HepG2 (cell line): Measurements from ENCODE around the gene PPME1. TPM values are rescaled to one million over a fixed set of nuclear protein-coding genes. Genes with fewer than 3 reads are reported as not detected.

Source experiments
- CHCHD3 ChIP-seq: sonication (generic); formaldehyde crosslinking; IDR thresholded peaks from 2 replicates; pipeline ENCODE4 v1.8.0; 2022; ENCODE audit warnings: mild to moderate bottlenecking, missing genetic modification reagents, moderate library complexity
- HMGXB3 ChIP-seq: sonication (generic); formaldehyde crosslinking; IDR thresholded peaks from 2 replicates; pipeline ENCODE4 v1.4.0; 2020; ENCODE audit warnings: missing genetic modification reagents, borderline replicate concordance
- HNRNPH1 ChIP-seq: fragments of 200-400 bp; formaldehyde crosslinking; optimal IDR thresholded peaks from 2 replicates; pipeline ENCODE3; 2017; ENCODE audit warnings: mild to moderate bottlenecking, low read depth, low read length
- IKZF1 ChIP-seq: fragments of 450-650 bp; IDR thresholded peaks from 2 replicates; pipeline ENCODE4 v1.7.1; 2016
- ISX ChIP-seq: sonication (generic); formaldehyde crosslinking; conservative IDR thresholded peaks from 2 replicates; pipeline ENCODE4 v1.5.0; 2020; ENCODE audit warnings: missing genetic modification reagents
- POGZ ChIP-seq: sonication (generic); formaldehyde crosslinking; IDR thresholded peaks from 2 replicates; pipeline ENCODE4 v1.4.0; 2020; ENCODE audit warnings: mild to moderate bottlenecking, missing genetic modification reagents
- ZBTB21 ChIP-seq: sonication (generic); formaldehyde crosslinking; IDR thresholded peaks from 2 replicates; pipeline ENCODE4 v1.4.0; 2020; ENCODE audit warnings: missing genetic modification reagents
- ZFP82 ChIP-seq: sonication (generic); formaldehyde crosslinking; IDR thresholded peaks from 2 replicates; pipeline ENCODE4 v1.5.1; 2020; ENCODE audit warnings: mild to moderate bottlenecking, missing genetic modification reagents, borderline replicate concordance
- ZFY ChIP-seq: sonication (generic); formaldehyde crosslinking; IDR thresholded peaks from 2 replicates; pipeline ENCODE4 v1.4.0; 2020; ENCODE audit warnings: missing genetic modification reagents
- ZNF12 ChIP-seq: sonication (generic); formaldehyde crosslinking; IDR thresholded peaks from 2 replicates; pipeline ENCODE4 v1.5.0; 2020; ENCODE audit warnings: missing genetic modification reagents
- ZNF142 ChIP-seq: sonication (generic); formaldehyde crosslinking; IDR thresholded peaks from 2 replicates; pipeline ENCODE4 v1.4.0; 2020; ENCODE audit warnings: missing genetic modification reagents
- ZNF20 ChIP-seq: sonication (generic); formaldehyde crosslinking; IDR thresholded peaks from 2 replicates; pipeline ENCODE4 v1.4.0; 2020; ENCODE audit warnings: mild to moderate bottlenecking, moderate library complexity, missing genetic modification reagents
- ZNF205 ChIP-seq: IDR thresholded peaks from 2 replicates; pipeline ENCODE4 v1.6.1; 2018; ENCODE audit warnings: missing biosample characterization, missing genetic modification reagents
- ZNF232 ChIP-seq: sonication (generic); formaldehyde crosslinking; IDR thresholded peaks from 2 replicates; pipeline ENCODE4 v1.4.0; 2020; ENCODE audit warnings: missing genetic modification reagents, borderline replicate concordance
- ZNF619 ChIP-seq: sonication (generic); formaldehyde crosslinking; IDR thresholded peaks from 2 replicates; pipeline ENCODE4 v1.4.0; 2020; ENCODE audit warnings: mild to moderate bottlenecking, missing genetic modification reagents
- ZNF660 ChIP-seq: sonication (generic); formaldehyde crosslinking; IDR thresholded peaks from 2 replicates; pipeline ENCODE4 v1.5.1; 2020; ENCODE audit warnings: mild to moderate bottlenecking, low read depth, missing genetic modification reagents, borderline replicate concordance
- ZNF784 ChIP-seq: sonication (generic); formaldehyde crosslinking; IDR thresholded peaks from 2 replicates; pipeline ENCODE4 v1.5.1; 2020; ENCODE audit warnings: missing genetic modification reagents, mild to moderate bottlenecking, borderline replicate concordance
- ZNF792 ChIP-seq: IDR thresholded peaks from 2 replicates; pipeline ENCODE4 v1.6.1; 2016
- ZSCAN29 ChIP-seq: sonication (generic); formaldehyde crosslinking; conservative IDR thresholded peaks from 2 replicates; pipeline ENCODE4 v1.4.0; 2020; ENCODE audit warnings: mild to moderate bottlenecking, missing genetic modification reagents
- polyA plus RNA-seq, 8 experiments: library from polyadenylated mRNA; depleted of rRNA in 3 of 8; stranded (reverse) in 7 of 8; unstranded in 1 of 8; fragments of >200 nt; fragmentation: Illumina TruSeq in 4 of 8; extraction: Trizol in 4 of 8; gene quantifications; 2 replicates each; pipeline versions ENCODE4 v1.2.1 to v1.2.3, GENCODE V29; 2011 to 2016; ENCODE audit warnings: low read depth in 4 of 8, missing spikeins in 1 of 8, mixed read lengths in 1 of 8; ENCODE audit not compliant: insufficient read depth in 1 of 8
- total RNA-seq, 5 experiments: library from RNA; depleted of rRNA; stranded (reverse); fragments of >200 nt; fragmentation: Illumina TruSeq; extraction: Trizol; gene quantifications; 2 replicates each; pipeline ENCODE4 v1.2.3, GENCODE V29; 2016; ENCODE audit warnings: low read depth in 1 of 5

PPME1 gene
- total and polyA plus RNA-seq, 2 of the 13 experiments (the other 11 are each of a cell fraction or from before 2014, with no cell fraction given) = 31.3 to 56.0 TPM

- TF ChIP-seq ZNF142 (CRISPR knock-in tag) (peak; percentile 66; the same call in 1 of the 2 replicates), ZNF619 (CRISPR knock-in tag) (peak; percentile 69; the same call in 1 of the 2 replicates), ZNF12 (CRISPR knock-in tag) (0 out of 2 replicates have a peak, but pooled peaks have one; percentile 22), ZNF792 (peak; percentile 51), CHCHD3 (no peak), ZFY (peak; percentile 93), ISX (CRISPR knock-in tag) (no peak), ZBTB21 (peak; percentile 79), HNRNPH1 (no peak), ZNF205 (CRISPR knock-in tag) (peak; percentile 77; the same call in 1 of the 2 replicates), ZNF20 (CRISPR knock-in tag) (no peak), ZNF784 (CRISPR knock-in tag) (peak; percentile 50; the same call in 1 of the 2 replicates), POGZ (CRISPR knock-in tag) (peak; percentile 21; the same call in 1 of the 2 replicates), ZNF660 (CRISPR knock-in tag) (no peak), ZFP82 (CRISPR knock-in tag) (peak; percentile 97), HMGXB3 (CRISPR knock-in tag) (peak; percentile 22; the same call in 1 of the 2 replicates), ZNF232 (CRISPR knock-in tag) (0 out of 2 replicates have a peak, but pooled peaks have one; percentile 78), ZSCAN29 (CRISPR knock-in tag) (peak; percentile 77; the same call in 1 of the 2 replicates), IKZF1 (no peak)
These were observed at the start of gene PPME1, which contains the start of gene C2CD3 (continued) for GRCh38 chr11:74170694-74171629.
